KOPT-K1 (cell line): ENCODE results near the gene HOXC9.

ENCODE experiments used
- H3K27ac ChIP-seq: fragments of 200-600 bp; sonication (generic); 2 replicates; pipeline ENCODE4 v1.5.1; 2016; ENCODE audit warnings: antibody characterized with exemption, mild to moderate bottlenecking, low read depth, low read length; ENCODE audit not compliant: poor library complexity, severe bottlenecking
- H3K36me3 ChIP-seq: fragments of 200-600 bp; sonication (generic); 2 replicates; pipeline ENCODE4 v1.5.1; 2017; ENCODE audit warnings: antibody characterized with exemption, mild to moderate bottlenecking, low read length, moderate library complexity; ENCODE audit not compliant: insufficient read depth
- H3K9me3 ChIP-seq: fragments of 200-600 bp; sonication (generic); 2 replicates; pipeline ENCODE4 v1.5.1; 2017; ENCODE audit warnings: antibody characterized with exemption, low read length, mild to moderate bottlenecking; ENCODE audit not compliant: insufficient read depth, poor library complexity, severe bottlenecking

Gene HOXC9

DNA sequence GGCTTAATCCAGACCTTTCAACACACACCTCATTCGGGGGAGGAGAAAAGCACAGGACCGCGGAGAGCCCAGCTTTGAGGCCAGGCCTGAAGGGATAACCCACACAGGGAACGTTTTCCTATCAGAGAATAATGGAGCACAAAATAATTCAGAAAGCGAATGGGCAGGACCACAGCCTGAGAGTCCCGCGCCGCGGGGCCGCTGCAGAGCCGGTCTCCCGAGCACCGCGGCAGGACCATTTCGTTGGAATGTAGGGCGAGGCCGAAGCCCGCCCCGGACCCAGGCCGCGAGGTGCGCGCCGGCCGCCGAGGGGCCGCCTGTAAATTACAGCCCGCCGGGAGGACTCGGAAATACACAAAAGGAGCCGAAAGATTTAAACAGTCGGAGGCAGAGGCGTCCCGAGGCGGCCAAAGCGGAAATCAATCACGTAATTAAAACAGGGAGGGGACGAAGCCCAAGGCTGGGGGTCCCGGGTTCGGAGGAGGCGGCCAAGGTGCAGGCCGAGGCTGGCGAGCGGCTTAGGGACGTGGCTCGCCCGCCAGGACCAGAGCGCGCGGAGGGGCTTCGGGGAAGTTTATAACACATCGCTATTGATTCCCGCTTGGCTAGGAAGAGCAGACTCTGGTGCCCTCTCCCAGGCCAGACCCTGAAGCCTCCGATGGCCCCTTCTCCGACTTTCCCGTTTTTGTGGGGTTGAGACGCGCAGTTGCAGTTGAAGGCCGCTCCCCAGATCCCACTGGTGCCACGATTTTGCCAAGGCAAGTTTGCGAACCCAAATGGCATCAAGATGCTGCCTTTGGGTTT, 47.4 kb downstream of the HOXC9 start:
- Histone ChIP-seq H3K9me3 (no peaks in the 10 kb centered on the region), H3K27ac (no peak overlapping the region), H3K36me3 (no peaks in the 10 kb centered on the region)

DNA sequence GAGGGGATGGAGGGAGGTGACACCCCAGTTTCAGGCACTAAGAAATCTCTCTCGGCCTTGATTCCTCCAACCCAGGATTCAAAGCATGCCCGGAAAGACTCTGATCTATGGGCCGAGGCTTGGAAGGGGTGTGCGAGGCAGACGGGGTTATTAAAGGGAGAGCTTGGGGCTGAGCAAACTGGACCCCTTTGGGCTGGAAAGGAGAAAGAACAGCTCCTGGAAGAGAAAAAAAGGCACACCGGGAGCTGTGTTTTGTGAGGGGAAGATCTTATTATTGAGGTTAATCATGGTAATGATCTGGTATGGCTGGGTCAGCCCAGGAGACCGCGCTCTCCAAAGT, 48.0 kb downstream of the HOXC9 start:
- no peak overlapping the region for H3K27ac ChIP-seq
- H3K36me3 ChIP-seq: no peaks in the 10 kb centered on the region
- no peaks in the 10 kb centered on the region for H3K9me3 ChIP-seq

DNA sequence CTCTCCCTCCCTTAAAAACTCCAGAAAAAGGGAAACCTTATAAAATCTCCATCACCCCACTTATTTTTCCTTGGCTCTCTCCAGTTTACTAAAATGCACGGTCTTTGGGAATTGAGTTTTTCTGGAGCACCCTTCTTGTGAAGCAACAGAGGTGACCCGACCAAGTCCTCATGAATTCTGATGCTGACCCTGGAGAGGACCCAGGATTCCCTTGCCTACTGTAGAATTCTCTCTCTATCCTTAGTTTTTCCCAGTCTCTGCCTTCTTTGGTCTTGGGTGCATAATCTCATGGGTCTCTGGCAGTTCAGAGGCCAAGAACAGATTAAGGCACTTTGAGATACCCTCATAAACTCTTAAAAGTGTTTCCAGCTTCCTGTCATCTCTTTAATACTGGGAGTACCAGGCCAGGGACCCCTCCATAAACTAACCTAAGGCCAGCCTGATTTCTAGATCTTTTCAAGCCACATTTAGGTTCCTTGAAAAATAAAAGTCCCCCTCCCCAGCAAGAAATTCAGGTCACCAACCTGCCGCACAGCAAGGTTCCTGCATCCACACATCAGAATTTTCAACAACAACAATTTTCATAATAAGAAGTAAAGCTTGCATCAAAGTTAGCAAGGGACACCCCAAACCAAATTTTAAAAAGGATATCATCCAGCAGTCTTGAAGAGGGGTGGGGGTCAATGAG, 48.6 kb downstream of the HOXC9 start:
- H3K36me3 ChIP-seq: no peaks in the 10 kb centered on the region

DNA sequence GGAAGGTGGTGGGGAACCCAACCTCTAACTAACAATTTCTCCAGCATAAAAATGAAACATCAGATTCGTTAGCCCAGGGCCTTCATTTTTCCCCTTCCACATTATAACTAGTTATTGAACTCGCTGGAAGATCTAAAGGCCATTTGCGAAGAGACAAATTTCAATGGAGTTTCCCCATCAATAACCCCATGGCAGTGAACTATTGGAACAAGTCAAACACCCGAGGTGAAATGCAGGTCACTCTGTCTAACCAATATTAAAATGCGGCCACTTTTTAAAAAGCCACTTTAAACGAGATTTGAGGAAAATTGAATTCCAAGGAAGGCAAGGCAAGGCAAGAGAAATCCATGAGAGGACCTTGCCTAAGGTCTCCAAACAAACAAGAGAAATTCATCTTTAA, 49.1 kb downstream of the HOXC9 start:
- Histone ChIP-seq H3K27ac (no peak overlapping the region), H3K9me3 (no peaks in the 10 kb centered on the region), H3K36me3 (no peaks in the 10 kb centered on the region)

More for the DNA sequence above, 48.6 kb downstream of the HOXC9 start:
- H3K9me3 ChIP-seq: no peaks in the 10 kb centered on the region
- no peak overlapping the region for H3K27ac ChIP-seq

DNA sequence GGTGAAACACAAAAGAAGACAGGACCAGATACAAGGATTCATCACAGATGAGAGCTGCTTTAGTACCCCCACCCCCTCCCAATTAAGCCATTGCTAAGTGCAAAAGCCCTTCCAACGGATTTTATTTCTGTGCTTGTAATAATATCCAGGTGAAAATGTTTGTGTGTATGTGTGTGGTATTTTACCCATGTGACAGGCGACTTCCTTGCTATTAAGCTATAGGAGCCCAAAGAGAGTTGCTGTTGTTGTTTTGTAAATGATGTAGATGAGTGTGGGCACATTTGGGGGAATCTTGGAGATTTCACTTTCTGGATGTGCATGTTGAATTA, 50.5 kb downstream of the HOXC9 start:
- Histone ChIP-seq H3K9me3 (no peaks in the 10 kb centered on the region), H3K36me3 (no peaks in the 10 kb centered on the region), H3K27ac (no peak overlapping the region)

DNA sequence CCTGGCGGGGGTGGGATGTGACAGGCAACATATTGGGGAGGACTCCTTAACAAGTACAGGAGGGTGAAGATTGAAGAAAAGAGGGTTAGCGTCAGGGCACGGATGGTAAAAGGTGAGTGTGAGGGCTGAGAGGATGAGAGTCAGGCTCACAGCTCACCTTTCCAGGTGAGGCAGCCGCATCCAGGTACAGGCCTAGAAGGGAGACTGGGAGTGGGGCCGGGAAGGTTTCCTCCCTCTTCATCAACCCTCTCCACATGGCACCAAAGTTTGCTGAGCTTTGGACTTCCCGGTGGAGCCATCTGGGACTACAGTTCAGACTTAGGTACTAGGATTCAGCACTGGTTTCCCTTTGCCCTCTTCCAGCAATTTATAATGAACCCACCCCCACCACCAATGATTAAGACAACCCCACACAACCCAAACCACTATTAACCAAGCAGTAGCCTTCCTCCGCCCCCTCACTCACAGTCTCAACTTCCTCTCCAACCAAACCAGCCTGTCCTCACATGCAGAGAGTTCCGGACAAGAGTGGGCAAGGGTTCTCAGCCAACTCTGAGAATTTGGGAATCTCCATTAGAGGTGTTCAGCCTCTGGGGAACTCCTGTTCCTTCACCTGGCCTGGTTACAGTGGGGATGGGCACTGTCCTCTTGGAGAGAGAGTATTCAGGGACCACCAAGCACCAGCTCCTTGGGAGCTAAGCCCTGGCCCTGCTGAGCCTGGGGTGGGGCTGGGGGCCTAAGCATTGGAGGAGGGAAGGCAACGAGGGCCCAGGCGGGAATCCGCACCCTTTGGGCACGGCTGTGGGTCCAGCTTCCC, 51.3 kb downstream of the HOXC9 start:
- Histone ChIP-seq H3K36me3 (no peaks in the 10 kb centered on the region), H3K27ac (no peak overlapping the region), H3K9me3 (no peaks in the 10 kb centered on the region)

DNA sequence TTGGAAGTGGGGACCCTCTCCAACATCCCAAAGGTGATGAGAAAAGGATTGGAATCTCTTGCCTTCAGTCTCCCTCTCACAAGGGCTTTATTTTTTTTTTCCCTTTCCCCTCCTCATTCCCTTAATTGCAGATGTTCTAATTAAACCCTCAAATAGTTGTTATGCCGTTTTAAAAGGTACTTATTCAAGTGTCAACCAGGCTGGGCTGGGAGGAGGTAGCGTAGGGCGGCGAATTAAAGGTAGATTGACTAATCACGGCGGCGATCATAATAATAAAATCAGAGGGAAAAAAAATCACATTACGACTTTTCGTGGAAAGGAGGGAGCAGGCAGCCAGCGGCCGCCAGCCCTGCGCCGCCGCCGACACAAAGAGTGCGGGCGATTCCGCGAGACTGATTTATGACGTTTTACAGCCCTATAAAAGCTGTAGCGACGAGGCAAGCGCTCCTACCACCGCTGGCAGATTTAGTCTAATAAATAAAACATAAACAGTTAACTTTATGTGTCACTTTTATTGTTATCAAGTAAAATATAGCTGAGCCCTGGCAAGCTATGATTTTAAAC, 52.0 kb downstream of the HOXC9 start:
- Histone ChIP-seq H3K27ac (no peak overlapping the region), H3K36me3 (no peaks in the 10 kb centered on the region), H3K9me3 (no peaks in the 10 kb centered on the region)

DNA sequence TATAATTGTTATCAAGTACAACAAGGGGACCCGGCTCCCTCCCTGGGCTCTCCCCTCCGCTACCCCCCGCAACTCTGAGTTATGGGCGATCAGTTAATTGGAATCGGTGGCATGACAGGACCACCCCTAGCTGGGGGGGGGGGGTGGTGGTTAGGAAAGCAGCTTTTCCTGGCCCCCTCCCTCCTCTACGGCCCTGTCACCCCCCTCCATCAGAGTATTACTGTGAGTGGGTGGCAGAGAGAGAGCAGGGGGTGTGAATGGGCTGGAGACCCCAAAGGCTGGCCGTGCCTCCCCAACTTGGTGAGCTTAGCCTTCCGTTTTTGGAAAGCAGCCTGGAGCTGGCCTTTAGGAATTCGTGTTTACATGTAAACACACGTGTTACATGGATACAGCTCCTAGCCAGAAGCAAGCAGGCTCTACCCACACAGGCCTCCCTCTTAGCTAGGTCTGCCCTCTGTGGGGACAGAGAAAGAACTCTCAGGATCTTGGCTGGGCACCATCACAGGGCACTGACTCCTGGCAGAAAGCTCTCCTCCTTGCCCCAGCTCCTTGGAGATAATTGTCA, 52.6 kb downstream of the HOXC9 start:
- H3K36me3 ChIP-seq: no peaks in the 10 kb centered on the region
- H3K27ac ChIP-seq: peak overlapping the region; percentile 71
- no peaks in the 10 kb centered on the region for H3K9me3 ChIP-seq
